Measurements from ENCODE around the gene NPM1.
"Not testable (repeated sequence)": the region's sequence is repeated elsewhere in the genome, so short reads cannot be mapped to it uniquely, and the experiment has no call there.

The NPM1 gene

GRCh38 chr5:171413993-171414392, 26.3 kb downstream of the NPM1 start:
- not testable (repeated sequence) for H3K9me3 Mint-ChIP-seq (ENCODE audit: low read depth); H3K27me3 Mint-ChIP-seq; H3K4me3 Mint-ChIP-seq
- Mint-ChIP-seq H3K4me1 (ENCODE audit: low read depth) (peaks cover 20% of the 10 kb centered on the region), H3K36me3 (peaks cover 12% of the 10 kb centered on the region), H3K27ac (peak overlapping the region; percentile 75)

GRCh38 chr5:171415115-171415730, 27.6 kb downstream of the NPM1 start:
- Mint-ChIP-seq H3K36me3 (peaks cover 12% of the 10 kb centered on the region), H3K9me3 (ENCODE audit: low read depth) (no peaks in the 10 kb centered on the region)

GRCh38 chr5:171416160-171417049, 28.8 kb downstream of the NPM1 start:
- peaks cover 2% of the 10 kb centered on the region for H3K27me3 Mint-ChIP-seq
- H3K27ac Mint-ChIP-seq: no peak overlapping the region
- H3K9me3 Mint-ChIP-seq (ENCODE audit: low read depth): no peaks in the 10 kb centered on the region
- H3K4me3 Mint-ChIP-seq: no peak overlapping the region
- H3K36me3 Mint-ChIP-seq: peaks cover 12% of the 10 kb centered on the region
- peaks cover 17% of the 10 kb centered on the region for H3K4me1 Mint-ChIP-seq (ENCODE audit: low read depth)

More at GRCh38 chr5:171415115-171415730, 27.6 kb downstream of the NPM1 start:
- peak overlapping the region; percentile 58 for H3K27ac Mint-ChIP-seq
- H3K27me3 Mint-ChIP-seq: no peaks in the 10 kb centered on the region
- H3K4me3 Mint-ChIP-seq: no peak overlapping the region
- H3K4me1 Mint-ChIP-seq (ENCODE audit: low read depth): peaks cover 16% of the 10 kb centered on the region

GRCh38 chr5:171418316-171418981, 30.8 kb downstream of the NPM1 start:
- no peak overlapping the region for H3K27ac Mint-ChIP-seq
- peak overlapping the region; percentile 78 for H3K4me3 Mint-ChIP-seq
- no peaks in the 10 kb centered on the region for H3K36me3 Mint-ChIP-seq
- H3K4me1 Mint-ChIP-seq (ENCODE audit: low read depth): peaks cover 10% of the 10 kb centered on the region
- no peaks in the 10 kb centered on the region for H3K9me3 Mint-ChIP-seq (ENCODE audit: low read depth)
- H3K27me3 Mint-ChIP-seq: peaks cover 2% of the 10 kb centered on the region

- peaks cover 2% of the 10 kb centered on the region for H3K27me3 Mint-ChIP-seq
- peaks cover 10% of the 10 kb centered on the region for H3K4me1 Mint-ChIP-seq (ENCODE audit: low read depth)
Observed at GRCh38 chr5:171418982-171419687, 31.5 kb downstream of the NPM1 start, which contains the start of gene FGF18. TSS of gene FGF18 (plus strand) at chr5:171419647. CDS start at chr5:171420200, 553 bp downstream.

GRCh38 chr5:171419688-171420430, 32.2 kb downstream of the NPM1 start:
- no peak overlapping the region for H3K27ac Mint-ChIP-seq
- no peaks in the 10 kb centered on the region for H3K9me3 Mint-ChIP-seq (ENCODE audit: low read depth)
- peaks cover 10% of the 10 kb centered on the region for H3K4me1 Mint-ChIP-seq (ENCODE audit: low read depth)
- peaks cover 3% of the 10 kb centered on the region for H3K27me3 Mint-ChIP-seq
- no peaks in the 10 kb centered on the region for H3K36me3 Mint-ChIP-seq
- peak overlapping the region; percentile 80 for H3K4me3 Mint-ChIP-seq

More at GRCh38 chr5:171418982-171419687, 31.5 kb downstream of the NPM1 start, which contains the start of gene FGF18:
- Mint-ChIP-seq H3K4me3 (peak within 1 kb of the TSS; percentile 80), H3K9me3 (ENCODE audit: low read depth) (no peaks in the 10 kb centered on the region), H3K27ac (no peak within 1 kb of the TSS), H3K36me3 (no peaks in the 10 kb centered on the region)

- Mint-ChIP-seq H3K9me3 (ENCODE audit: low read depth) (no peaks in the 10 kb centered on the region), H3K36me3 (no peaks in the 10 kb centered on the region), H3K27me3 (peaks cover 3% of the 10 kb centered on the region), H3K4me1 (ENCODE audit: low read depth) (peaks cover 10% of the 10 kb centered on the region), H3K27ac (no peak overlapping the region), H3K4me3 (peak overlapping the region; percentile 80)
Observed at GRCh38 chr5:171420431-171421241, 33.0 kb downstream of the NPM1 start.

GRCh38 chr5:171421331-171422262, 33.9 kb downstream of the NPM1 start:
- peak overlapping the region; percentile 70 for H3K4me3 Mint-ChIP-seq
- no peaks in the 10 kb centered on the region for H3K36me3 Mint-ChIP-seq
- H3K9me3 Mint-ChIP-seq (ENCODE audit: low read depth): no peaks in the 10 kb centered on the region
- H3K27ac Mint-ChIP-seq: no peak overlapping the region
- peaks cover 10% of the 10 kb centered on the region for H3K4me1 Mint-ChIP-seq (ENCODE audit: low read depth)
- H3K27me3 Mint-ChIP-seq: peaks cover 3% of the 10 kb centered on the region

- Mint-ChIP-seq H3K27me3 (peaks cover 3% of the 10 kb centered on the region), H3K4me3 (no peak overlapping the region), H3K9me3 (ENCODE audit: low read depth) (no peaks in the 10 kb centered on the region), H3K27ac (no peak overlapping the region), H3K4me1 (ENCODE audit: low read depth) (peaks cover 10% of the 10 kb centered on the region), H3K36me3 (no peaks in the 10 kb centered on the region)
Observed at GRCh38 chr5:171422495-171422894, 34.8 kb downstream of the NPM1 start.

- no peaks in the 10 kb centered on the region for H3K36me3 Mint-ChIP-seq
- H3K9me3 Mint-ChIP-seq (ENCODE audit: low read depth): no peaks in the 10 kb centered on the region
- peaks cover 3% of the 10 kb centered on the region for H3K27me3 Mint-ChIP-seq
- peaks cover 10% of the 10 kb centered on the region for H3K4me1 Mint-ChIP-seq (ENCODE audit: low read depth)
- no peak overlapping the region for H3K27ac Mint-ChIP-seq
- no peak overlapping the region for H3K4me3 Mint-ChIP-seq
Observed at GRCh38 chr5:171422902-171423663, 35.4 kb downstream of the NPM1 start.

- H3K4me1 Mint-ChIP-seq (ENCODE audit: low read depth): peaks cover 7% of the 10 kb centered on the region
- no peak overlapping the region for H3K4me3 Mint-ChIP-seq
- H3K27me3 Mint-ChIP-seq: peaks cover 3% of the 10 kb centered on the region
- no peak overlapping the region for H3K27ac Mint-ChIP-seq
- no peaks in the 10 kb centered on the region for H3K9me3 Mint-ChIP-seq (ENCODE audit: low read depth)
- no peaks in the 10 kb centered on the region for H3K36me3 Mint-ChIP-seq
Observed at GRCh38 chr5:171424726-171425125, 37.1 kb downstream of the NPM1 start.
